Psoas muscle (tissue), 8 donors: ENCODE results near the gene RALA. TPM values are rescaled to one million over a fixed set of nuclear protein-coding genes. Genes with fewer than 3 reads are reported as not detected.

Source experiments
- ATAC-seq, 4 donors: fragments of 200-7000 bp; cut with Tn5 transposase; one replicate each; pipeline ENCODE4 v1.9.1; 2020; ENCODE audit warnings: moderate library complexity in 3 of 4, mild to moderate bottlenecking in 2 of 4
- DNase-seq, 2 donors: peaks; one replicate each; pipeline ENCODE4 v3.0.0-alpha.2; 2020
- H3K27ac ChIP-seq: fragments of 200-600 bp; one replicate; pipeline ENCODE4 v1.8.0; 2022
- H3K27me3 ChIP-seq, 3 donors: fragments of 200-600 bp in 1 of 3; one replicate each; pipeline versions ENCODE4 v1.6.1 to v1.8.0; 2013 to 2022; ENCODE audit warnings: low read length in 2 of 3, mild to moderate bottlenecking in 2 of 3, moderate library complexity in 1 of 3; ENCODE audit not compliant: insufficient read depth in 3 of 3
- H3K36me3 ChIP-seq, 2 donors: fragments of 200-600 bp in 1 of 2; one replicate each; pipeline versions ENCODE4 v1.6.1 to v1.8.0; 2013 to 2022; ENCODE audit warnings: low read depth in 1 of 2, mild to moderate bottlenecking in 1 of 2, moderate library complexity in 1 of 2; ENCODE audit not compliant: insufficient read depth in 1 of 2
- H3K4me1 ChIP-seq: fragments of 200-600 bp; one replicate; pipeline ENCODE4 v1.8.0; 2022
- H3K4me3 ChIP-seq: fragments of 200-600 bp; one replicate; pipeline ENCODE4 v1.8.0; 2022; ENCODE audit warnings: mild to moderate bottlenecking
- H3K9me3 ChIP-seq: fragments of 200-600 bp; one replicate; pipeline ENCODE4 v1.8.0; 2022
- WGBS, 3 donors: extraction: QIAGEN DNeasy Blood & Tissue Kit; methylation state at CpG; one replicate each; pipeline versions ENCODE4 v1.1.6 to v1.1.7; 2013; 5-methylcytosine and 5-hydroxymethylcytosine counted together
- intact Hi-C, 2 donors: fragments of 100-400 bp; cut with DNase I; formaldehyde crosslinking; loops; one replicate each; pipeline versions ENCODE4 v1.11.0 to v1.14.2; 2022
- polyA plus RNA-seq, 3 donors: library from polyadenylated mRNA; stranded (reverse); fragments of 200-250 nt; gene quantifications; one replicate each; pipeline ENCODE4 v1.2.3, GENCODE V29; 2013
- total RNA-seq, 4 donors: library from RNA; stranded (reverse); fragmentation: NEBNext Ultra II Directional in 2 of 4; extraction: Animal tissue kit (Norgen Biotek cat#: 25700) in 2 of 4; gene quantifications; one replicate each; pipeline versions ENCODE4 v1.2.1 to v1.2.4, GENCODE V29; 2021 to 2023
- TF ChIP-seq, protein P1 (sequence below): fragments of 200-600 bp; IDR thresholded peaks from one replicate; pipeline ENCODE4 v1.8.0; 2022; ENCODE audit warnings: antibody characterized with exemption
- donor health status: healthy with polysubstance abuse.
- donor health status: DM: no; HTN: no; CAD: no; lungs with moderate emphysema.
- donor health status: Bipolar disorder and iron deficiency.
- donor health status: healthy.
- donor health status: DM: yes; HTN: yes; CAD: no.
- donor health status: DM: no; HTN: no; CAD: no.
- donor health status: DM: no; HTN: no; CAD: no.
- donor health status: DM: yes; HTN: yes; CAD: no.

Gene RALA
- total and polyA plus RNA-seq, 7 donors = 15.1 to 33.9 (median 17.9) TPM

DNA sequence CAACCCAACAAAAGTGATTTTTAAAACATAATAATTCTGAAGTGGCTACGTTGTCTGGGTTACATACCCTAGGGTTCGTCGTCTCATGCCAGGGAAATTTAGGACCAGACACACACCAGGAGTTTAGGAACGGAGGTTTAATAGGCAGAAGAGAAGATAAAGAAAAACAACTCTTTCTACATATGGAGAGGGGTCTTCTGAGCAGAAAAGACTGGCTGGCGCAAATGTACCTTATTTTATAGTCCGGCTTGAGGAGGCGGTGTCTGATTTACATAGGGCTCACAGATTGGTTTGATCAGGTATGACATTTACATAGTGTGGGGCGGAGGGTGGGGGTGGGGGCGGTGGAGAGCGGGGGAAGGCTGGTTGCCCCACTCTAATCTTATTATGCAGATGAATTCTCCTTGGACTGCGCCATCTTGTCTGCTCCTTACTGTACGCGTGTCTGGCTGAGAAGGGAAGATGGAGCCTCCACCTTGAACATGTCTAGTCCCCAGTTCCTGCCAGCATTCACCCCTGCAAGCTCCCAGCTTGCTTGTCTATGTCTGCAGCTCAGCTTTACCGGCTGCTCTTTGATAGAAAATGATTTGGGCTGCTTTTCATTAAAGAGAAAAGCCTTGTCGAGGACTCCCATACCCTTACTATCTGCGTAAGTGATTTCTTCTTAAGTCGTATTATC is 98.7 kb downstream of the RALA start:
- ATAC-seq (no peak), DNase-seq (no peak)
- Histone ChIP-seq H3K36me3 (no peaks in the 10 kb centered on the region), H3K27me3 (no peaks in the 10 kb centered on the region), H3K27ac (no peak overlapping the region), H3K9me3 (no peaks in the 10 kb centered on the region), H3K4me1 (no peaks in the 10 kb centered on the region), H3K4me3 (no peak overlapping the region)
- WGBS, 3 donors = 95 to 97% (median 96%) methylated on average over 17 of the region's 17 CpGs
- intact Hi-C loops = no loop called here
- TF ChIP-seq, protein P1, sequence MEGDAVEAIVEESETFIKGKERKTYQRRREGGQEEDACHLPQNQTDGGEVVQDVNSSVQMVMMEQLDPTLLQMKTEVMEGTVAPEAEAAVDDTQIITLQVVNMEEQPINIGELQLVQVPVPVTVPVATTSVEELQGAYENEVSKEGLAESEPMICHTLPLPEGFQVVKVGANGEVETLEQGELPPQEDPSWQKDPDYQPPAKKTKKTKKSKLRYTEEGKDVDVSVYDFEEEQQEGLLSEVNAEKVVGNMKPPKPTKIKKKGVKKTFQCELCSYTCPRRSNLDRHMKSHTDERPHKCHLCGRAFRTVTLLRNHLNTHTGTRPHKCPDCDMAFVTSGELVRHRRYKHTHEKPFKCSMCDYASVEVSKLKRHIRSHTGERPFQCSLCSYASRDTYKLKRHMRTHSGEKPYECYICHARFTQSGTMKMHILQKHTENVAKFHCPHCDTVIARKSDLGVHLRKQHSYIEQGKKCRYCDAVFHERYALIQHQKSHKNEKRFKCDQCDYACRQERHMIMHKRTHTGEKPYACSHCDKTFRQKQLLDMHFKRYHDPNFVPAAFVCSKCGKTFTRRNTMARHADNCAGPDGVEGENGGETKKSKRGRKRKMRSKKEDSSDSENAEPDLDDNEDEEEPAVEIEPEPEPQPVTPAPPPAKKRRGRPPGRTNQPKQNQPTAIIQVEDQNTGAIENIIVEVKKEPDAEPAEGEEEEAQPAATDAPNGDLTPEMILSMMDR = no peak

DNA sequence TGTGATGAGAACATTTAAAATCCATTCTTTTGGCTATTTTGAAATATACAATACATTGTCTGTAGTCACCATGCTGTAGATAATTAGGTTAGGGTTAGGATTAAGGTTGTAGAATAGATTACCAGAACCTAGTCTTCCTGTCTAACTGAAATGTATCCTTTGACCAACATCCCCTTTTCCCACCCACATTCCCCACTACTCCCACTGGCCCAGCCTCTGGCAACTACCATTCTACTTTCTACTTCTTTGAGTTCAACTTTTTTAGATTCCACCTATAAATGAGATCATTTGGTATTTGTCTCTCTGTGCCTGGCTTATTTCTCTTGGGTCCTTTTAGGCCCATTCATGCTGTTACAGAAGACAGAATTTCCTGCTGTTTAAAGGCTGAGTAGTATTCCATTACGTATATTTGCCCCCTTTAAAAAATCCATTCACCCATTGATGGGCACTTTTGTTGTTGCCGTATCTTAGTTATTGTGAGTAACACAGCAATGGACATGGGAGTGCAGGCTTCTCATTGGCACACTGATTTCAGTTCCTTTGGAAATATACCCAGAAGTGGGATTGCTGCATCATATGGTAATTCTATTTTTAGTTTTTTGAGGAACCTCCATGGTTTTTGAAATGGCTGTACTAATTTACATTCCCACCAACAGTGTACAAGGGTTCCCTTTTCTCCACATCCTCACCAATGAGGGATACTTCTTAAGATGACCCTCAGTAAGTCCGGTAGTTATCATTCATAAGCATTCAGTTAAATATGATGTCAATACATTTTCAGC is 104.0 kb downstream of the RALA start:
- ATAC-seq = no peak
- Histone ChIP-seq H3K9me3 (no peaks in the 10 kb centered on the region), H3K36me3 (no peaks in the 10 kb centered on the region), H3K27ac (no peak overlapping the region), H3K4me3 (no peak overlapping the region), H3K4me1 (no peaks in the 10 kb centered on the region), H3K27me3 (no peaks in the 10 kb centered on the region)
- 89 to 93% (median 92%) methylated on average over 3 of the region's 3 CpGs for WGBS, 3 donors
- DNase-seq = no peak
- TF ChIP-seq, protein P1 = no peak
- intact Hi-C loops = no loop called here

DNA sequence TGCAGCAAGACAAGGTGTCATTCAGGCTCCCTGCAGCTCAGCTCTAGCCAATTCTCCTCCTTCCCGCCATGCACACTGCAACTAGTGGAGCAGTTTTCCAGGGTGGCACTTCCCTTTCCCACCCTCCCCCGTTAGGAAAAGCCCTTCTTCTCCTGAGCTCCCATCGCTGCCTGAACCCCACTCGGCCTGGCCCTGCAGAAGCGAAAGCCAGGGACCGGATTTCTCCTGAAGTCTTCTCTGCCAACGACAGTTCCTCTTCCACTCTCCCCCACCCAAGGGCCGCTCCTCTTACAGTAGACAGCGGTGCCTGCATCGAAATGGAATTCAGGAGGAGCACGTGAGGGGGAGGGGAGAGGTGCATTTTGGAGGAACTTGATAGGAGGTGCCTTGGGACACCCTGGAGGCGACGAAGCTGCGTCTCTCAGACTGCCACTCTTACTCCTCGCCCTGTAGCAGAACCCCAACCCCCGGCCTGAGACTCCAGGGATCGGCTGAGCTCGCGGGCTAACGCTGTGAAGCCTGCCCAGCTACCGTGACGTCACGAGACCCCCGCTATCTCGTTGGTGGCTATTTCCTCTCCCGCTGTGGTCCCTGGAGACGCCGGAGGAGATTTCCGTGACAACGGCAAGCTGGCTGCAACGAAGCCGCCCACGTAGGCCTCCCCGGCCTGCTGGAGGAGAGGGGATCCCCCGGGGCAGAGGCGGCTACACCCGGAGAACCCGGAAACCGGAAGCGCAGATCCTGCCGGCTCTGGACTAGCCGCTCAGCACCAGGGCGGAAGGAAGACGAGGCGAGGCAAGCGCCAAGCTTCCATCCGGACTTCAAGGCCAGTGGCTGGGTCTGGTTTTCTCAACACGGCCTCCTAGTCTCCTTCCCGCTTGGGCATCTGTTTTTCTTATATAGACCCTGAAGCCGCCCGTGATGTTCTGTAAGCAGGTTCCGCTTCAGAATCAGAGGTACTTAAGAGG is 109.7 kb downstream of the RALA start:
- intact Hi-C loops = loop anchor here in 1 of 2 donors (5.0 kb wide), 1 partner anchor 106 kb away; no protein-coding TSS in a partner anchor
- WGBS, 3 donors = 1 to 3% (median 1%) methylated on average over 52 of the region's 52 CpGs
- TF ChIP-seq, protein P1 = no peak
- Histone ChIP-seq H3K9me3 (no peaks in the 10 kb centered on the region), H3K36me3 (no peaks in the 10 kb centered on the region), H3K27me3 (no peaks in the 10 kb centered on the region), H3K4me3 (peak overlapping the region; percentile 79), H3K27ac (peak overlapping the region; percentile 49), H3K4me1 (peaks cover 10% of the 10 kb centered on the region)
- DNase-seq = peak; percentile 97 to 98
- ATAC-seq = peak; percentile 97 to 99 (median 98)

- peaks cover 10% of the 10 kb centered on the region for H3K4me1 ChIP-seq
- TF ChIP-seq, protein P1 = no peak
- ATAC-seq (peak in 2 of 4 donors; percentile 7), DNase-seq (no peak)
- 15 to 19% (median 16%) methylated on average over 8 of the region's 8 CpGs for WGBS, 3 donors
- intact Hi-C loops = loop anchor here in 1 of 2 donors (5.0 kb wide), 1 partner anchor 107 kb away; no protein-coding TSS in a partner anchor
- no peaks in the 10 kb centered on the region for H3K36me3 ChIP-seq
- peak overlapping the region; percentile 79 for H3K4me3 ChIP-seq
- no peaks in the 10 kb centered on the region for H3K27me3 ChIP-seq
- no peaks in the 10 kb centered on the region for H3K9me3 ChIP-seq
- H3K27ac ChIP-seq = peak overlapping the region; percentile 49
Observed at GRCh38 chr7:39733881-39734632, 110.7 kb downstream of the RALA start.
